HEK293T (cell line): ENCODE results near the gene TCEANC2.

ENCODE experiments used
- ARNT ChIP-seq: fragments of 450-650 bp; IDR thresholded peaks from 2 replicates; pipeline ENCODE4 v1.6.1; 2017; ENCODE audit warnings: mild to moderate bottlenecking
- BHLHE40 ChIP-seq: fragments of 450-650 bp; IDR thresholded peaks from 2 replicates; pipeline ENCODE4 v1.6.1; 2016; ENCODE audit warnings: mild to moderate bottlenecking, moderate library complexity, borderline replicate concordance
- ELF4 ChIP-seq: fragments of 450-650 bp; IDR thresholded peaks from 2 replicates; pipeline ENCODE4 v1.6.1; 2017; ENCODE audit warnings: antibody characterized with exemption
- FOXA1 ChIP-seq: fragments of 450-650 bp; IDR thresholded peaks from 2 replicates; pipeline ENCODE4 v1.6.1; 2016; ENCODE audit warnings: mild to moderate bottlenecking
- FOXK2 ChIP-seq: fragments of 450-650 bp; IDR thresholded peaks from 2 replicates; pipeline ENCODE4 v1.6.1; 2016; ENCODE audit warnings: mild to moderate bottlenecking
- FOXM1 ChIP-seq: fragments of 450-650 bp; IDR thresholded peaks from 2 replicates; pipeline ENCODE4 v1.6.1; 2017; ENCODE audit warnings: mild to moderate bottlenecking, borderline replicate concordance
- HDGF ChIP-seq: fragments of 450-650 bp; IDR thresholded peaks from 2 replicates; pipeline ENCODE4 v1.6.1; 2017; ENCODE audit warnings: antibody characterized with exemption, borderline replicate concordance
- L3MBTL2 ChIP-seq: fragments of 450-650 bp; conservative IDR thresholded peaks from 2 replicates; pipeline ENCODE4 v1.6.1; 2016; ENCODE audit warnings: mild to moderate bottlenecking
- LEF1 ChIP-seq: fragments of 450-650 bp; IDR thresholded peaks from 2 replicates; pipeline ENCODE4 v1.6.1; 2017; ENCODE audit warnings: mild to moderate bottlenecking, borderline replicate concordance
- NFRKB ChIP-seq: fragments of 450-650 bp; IDR thresholded peaks from 2 replicates; pipeline ENCODE4 v1.6.1; 2016; ENCODE audit warnings: mild to moderate bottlenecking, moderate library complexity
- SP1 ChIP-seq: fragments of 450-650 bp; IDR thresholded peaks from 2 replicates; pipeline ENCODE4 v1.6.1; 2017
- TARDBP ChIP-seq: fragments of 450-650 bp; IDR thresholded peaks from 2 replicates; pipeline ENCODE4 v1.6.1; 2016
- ZNF384 ChIP-seq: fragments of 450-650 bp; IDR thresholded peaks from 2 replicates; pipeline ENCODE4 v1.6.1; 2016
- TF ChIP-seq, protein P1 (sequence below): fragments of 450-650 bp; IDR thresholded peaks from 2 replicates; pipeline ENCODE4 v1.6.1; 2016

DNA sequence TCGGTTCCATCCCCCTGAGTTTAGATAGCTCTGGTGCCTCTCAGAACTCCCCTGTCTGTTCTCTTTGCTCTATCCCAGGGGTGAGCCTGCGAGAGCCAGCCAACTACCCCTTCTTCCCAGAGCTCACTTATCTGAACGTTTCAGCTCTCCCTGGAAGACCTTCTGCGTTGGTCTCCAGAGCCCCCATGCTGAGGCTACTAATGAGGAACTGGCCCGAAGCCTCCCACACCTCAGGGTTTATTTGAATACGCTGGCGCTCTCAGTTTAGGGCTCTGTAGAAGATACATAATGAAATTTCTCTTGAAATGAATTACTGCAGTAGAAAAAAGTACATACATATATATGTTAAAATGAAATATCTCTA lies 43.5 kb downstream of the TCEANC2 start:
- no peak for TF ChIP-seq ZNF384
- no peak for TF ChIP-seq SP1
- TF ChIP-seq, protein P1, sequence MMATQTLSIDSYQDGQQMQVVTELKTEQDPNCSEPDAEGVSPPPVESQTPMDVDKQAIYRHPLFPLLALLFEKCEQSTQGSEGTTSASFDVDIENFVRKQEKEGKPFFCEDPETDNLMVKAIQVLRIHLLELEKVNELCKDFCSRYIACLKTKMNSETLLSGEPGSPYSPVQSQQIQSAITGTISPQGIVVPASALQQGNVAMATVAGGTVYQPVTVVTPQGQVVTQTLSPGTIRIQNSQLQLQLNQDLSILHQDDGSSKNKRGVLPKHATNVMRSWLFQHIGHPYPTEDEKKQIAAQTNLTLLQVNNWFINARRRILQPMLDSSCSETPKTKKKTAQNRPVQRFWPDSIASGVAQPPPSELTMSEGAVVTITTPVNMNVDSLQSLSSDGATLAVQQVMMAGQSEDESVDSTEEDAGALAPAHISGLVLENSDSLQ: no peak
- no peak for TF ChIP-seq BHLHE40
- TF ChIP-seq FOXA1: no peak
- TF ChIP-seq FOXM1: no peak
- no peak for TF ChIP-seq LEF1
- no peak for TF ChIP-seq FOXK2
- no peak for TF ChIP-seq ELF4
- no peak for TF ChIP-seq NFRKB
- TF ChIP-seq L3MBTL2: no peak
- TF ChIP-seq HDGF: no peak
- TF ChIP-seq TARDBP: no peak
- no peak for TF ChIP-seq ARNT
